HPDE6-E6E7 (cell line): ENCODE results near the gene MRPL44.
A peak's percentile ranks its signal among the peaks of the same experiment; 100 is the strongest.
"Not testable (repeated sequence)": the region's sequence is repeated elsewhere in the genome, so short reads cannot be mapped to it uniquely, and the experiment has no call there.

ENCODE experiments used
- DNase-seq: peaks from one replicate; pipeline ENCODE4 v3.0.0; 2011; ENCODE audit warnings: missing footprints; ENCODE audit errors: extremely low spot score

The MRPL44 gene

DNA sequence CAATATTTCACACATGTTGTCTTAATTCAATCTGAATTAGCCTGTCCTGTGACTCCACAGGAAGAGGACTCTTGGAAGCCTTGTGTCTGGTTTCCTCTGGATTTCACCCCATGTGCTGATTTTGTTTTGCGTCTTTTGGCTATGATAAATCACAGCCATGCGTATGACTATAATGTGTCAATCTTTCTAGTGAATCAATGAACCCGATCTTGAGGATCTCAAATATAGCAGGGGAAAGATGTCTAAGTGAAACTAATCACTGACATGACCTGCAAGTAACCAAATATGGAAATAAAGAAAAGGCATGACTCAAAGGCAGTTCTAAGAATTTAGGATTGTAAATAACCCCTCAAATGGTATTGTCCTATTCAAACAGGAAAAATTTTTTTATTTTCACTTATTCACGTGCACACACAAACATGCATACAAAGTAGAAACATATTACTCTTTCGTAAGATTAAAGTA lies 20.4 kb upstream of the MRPL44 start:
- no peak for DNase-seq

DNA sequence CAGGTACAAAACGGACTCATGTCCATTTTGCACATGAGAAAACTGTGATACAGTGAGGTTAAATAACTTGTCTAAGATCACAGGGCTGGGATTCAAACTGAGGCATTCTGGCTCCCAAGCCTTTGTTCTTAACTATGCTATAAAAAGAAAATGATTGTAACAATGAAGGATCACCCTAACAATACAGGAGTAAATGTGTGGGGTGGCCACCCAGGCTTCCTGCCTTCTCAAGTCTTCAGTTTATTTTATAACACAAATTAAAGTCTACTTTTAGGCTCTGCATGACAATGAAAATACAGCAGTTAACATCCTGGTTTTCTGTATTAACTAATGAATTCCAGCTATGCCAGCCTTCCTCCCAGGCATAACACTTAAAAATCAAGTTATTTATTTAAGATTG lies 19.7 kb upstream of the MRPL44 start:
- no peak for DNase-seq

DNA sequence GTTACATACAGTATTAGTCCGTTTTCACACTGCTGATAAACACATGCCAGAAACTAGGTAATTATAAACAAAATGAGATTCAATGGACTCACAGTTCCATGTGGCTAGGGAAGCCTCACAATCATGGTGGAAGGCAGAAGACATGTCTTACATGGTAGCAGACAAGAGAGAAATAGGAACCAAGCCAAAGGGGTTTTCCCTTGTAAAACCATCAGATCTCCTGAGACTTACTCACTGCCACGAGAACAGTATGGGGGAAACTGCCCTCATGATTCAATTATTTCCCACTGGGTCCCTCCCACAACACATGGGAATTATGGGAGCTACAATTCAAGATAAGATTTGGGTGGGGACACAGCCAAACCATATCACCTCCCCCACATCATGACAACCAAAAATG lies 17.8 kb upstream of the MRPL44 start:
- not testable (repeated sequence) for DNase-seq

DNA sequence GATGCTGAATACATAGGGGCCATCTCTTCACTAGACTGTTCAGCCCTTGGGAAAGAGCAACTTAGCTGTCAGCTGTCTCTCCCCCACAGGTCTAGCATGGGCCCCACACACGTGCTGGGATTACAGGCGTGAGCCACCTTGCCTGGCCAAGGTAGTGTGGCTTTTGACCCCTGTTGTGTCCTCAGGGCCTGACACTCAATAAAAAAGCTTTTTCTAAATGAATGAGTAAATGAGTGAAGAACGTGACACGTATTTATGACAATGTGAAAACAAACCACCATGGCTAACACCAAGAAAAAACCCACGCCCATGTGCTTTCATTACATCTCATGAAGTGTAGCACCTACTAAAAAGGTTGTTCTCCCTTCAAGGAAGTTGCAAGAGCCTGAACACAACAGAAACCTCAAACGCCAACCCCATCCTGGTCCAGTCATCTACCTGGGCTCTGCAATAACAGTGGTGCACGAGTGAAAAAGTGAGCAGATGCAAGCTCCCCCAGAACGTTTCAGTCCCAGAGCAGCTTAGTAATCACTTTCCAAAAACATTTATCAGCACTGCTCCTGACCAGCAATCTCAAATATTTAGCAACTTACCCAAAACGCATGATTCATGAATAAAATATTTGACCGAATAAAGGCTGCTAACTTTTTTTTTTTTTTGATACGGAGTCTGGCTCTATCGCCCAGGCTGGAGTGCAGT lies 15.5 kb upstream of the MRPL44 start:
- peak; percentile 14 for DNase-seq

DNA sequence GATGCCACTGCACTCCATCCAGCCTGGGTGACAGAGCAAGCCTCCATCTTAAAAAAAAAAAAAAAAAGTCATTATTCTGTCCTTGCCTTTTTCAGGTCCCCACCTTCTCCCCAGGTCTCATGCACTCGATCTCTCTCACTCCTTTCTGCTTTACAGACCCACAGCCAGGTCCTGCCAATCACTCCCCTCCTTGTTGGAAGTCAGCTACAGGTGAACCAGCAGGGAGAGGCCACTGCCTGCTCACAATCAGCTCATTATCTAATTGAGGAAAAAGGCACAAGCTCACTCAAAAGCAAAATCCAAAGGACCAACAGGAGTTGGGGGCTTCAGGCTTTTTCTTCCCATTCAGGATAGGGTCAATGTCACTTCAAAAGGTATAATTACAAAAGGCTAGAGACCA lies 14.1 kb upstream of the MRPL44 start:
- DNase-seq, result no peak

DNA sequence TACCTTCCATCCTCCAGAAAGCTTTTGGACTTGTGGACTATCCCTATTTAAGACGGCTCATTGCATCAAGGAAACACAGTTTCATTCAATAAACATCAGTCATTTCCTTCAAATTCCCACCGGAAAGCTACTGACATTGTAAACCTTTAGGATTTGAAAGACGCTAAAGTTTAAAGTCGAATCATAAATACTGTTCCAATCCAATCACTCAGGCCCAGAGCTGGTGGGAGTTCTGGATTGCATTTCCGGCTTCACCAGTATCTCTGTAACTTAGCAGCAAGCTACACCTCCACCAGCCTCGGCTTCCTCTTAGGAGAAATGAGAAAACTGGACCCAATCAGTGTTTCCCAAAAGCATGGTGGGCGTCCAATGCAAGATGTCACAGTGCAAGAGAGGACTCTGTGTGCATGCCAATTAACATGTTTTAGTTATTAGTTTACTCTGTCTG lies 13.7 kb upstream of the MRPL44 start:
- DNase-seq, result no peak

DNA sequence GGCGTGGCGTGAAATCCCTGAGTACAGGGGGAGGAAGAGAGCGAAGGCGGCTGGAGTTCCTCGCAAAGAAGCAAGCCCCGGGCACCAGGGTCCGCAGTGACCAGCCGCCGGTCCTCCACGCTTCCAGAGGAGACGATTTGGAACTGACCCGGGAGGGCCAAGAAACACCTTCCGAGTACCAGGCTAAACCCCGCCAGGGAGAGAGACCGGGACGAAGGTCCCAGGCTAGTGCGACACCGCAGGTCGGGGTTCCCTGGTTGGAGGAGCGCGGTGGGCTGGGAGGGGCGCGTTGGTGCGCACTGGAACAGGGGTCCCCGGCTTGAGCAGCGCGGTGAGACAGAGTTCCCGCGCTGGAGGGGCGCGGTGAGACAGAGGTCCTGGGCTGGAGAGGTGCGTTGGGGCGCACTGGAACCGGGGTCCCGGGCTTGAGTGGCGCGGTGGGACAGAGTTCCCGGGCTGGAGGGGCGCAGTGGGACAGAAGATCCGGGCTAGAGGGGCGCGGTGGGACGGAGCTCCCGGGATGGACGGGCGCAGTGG lies 13.0 kb upstream of the MRPL44 start:
- peak; percentile 22 for DNase-seq

DNA sequence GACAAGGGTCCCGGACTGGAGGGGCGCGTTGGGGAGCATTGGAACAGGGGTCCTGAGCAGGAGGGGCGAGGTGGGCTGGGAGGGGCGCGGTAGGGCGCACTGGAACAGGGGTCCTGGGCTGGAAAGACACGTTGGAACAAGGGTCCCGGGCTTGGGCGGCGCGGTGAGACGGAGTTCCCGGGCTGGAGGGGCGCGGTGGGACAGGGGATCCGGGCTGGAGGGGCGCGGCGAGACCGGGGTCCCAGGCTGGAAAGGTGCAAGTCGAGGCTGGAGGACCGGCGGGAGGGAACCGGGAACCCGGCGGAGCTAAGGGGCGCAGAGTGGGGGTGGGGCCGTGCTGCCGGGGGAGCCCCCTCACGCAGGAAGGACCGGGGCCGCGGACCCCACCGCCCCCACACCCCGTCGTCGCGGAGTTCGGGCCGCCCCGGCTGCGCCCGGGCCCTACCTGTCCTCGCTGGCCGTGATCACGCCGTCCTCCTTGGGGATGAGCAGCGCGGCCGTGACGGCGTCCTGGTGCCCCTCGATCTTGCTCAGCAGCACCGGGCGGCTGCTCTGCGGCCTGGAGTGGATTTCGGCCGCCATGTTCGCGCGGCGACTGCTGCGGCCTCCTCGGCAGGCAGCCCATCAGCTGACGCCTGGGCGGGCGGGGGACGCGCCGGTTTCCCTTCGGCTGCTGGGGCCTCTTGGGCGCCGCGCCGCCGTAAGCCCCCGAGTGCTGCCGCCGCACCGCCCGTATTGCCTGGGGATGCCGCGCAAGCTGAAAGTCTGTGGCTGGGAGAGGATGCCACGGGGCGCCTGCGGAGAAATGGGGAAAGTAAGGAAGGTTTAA lies 12.3 kb upstream of the MRPL44 start, which contains the start of gene WDFY1:
Gene WDFY1, minus strand, starts transcription at position 633 of the 829 bp plus-strand sequence. Its CDS starts 51 bp downstream, at position 582.
- DNase-seq, result peak; percentile 93

DNA sequence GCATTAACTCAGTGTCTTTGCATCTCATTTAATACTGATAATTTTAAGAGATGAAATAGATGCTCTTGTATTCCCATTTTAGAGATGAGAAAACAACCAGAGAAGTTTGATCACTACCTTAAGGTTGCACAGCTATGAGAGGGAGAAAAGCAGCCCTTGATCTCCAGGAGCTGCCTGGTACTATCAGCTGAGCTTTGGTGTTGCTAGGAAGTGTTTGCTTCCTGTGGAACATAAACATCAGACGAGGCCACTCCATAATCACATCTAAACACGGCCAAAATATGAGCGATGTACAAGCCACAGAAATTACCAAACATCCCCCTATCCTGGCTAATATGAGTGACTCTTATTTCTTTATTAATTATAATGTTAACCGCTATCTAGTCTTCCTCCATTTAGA lies 11.5 kb upstream of the MRPL44 start:
- no peak for DNase-seq

DNA sequence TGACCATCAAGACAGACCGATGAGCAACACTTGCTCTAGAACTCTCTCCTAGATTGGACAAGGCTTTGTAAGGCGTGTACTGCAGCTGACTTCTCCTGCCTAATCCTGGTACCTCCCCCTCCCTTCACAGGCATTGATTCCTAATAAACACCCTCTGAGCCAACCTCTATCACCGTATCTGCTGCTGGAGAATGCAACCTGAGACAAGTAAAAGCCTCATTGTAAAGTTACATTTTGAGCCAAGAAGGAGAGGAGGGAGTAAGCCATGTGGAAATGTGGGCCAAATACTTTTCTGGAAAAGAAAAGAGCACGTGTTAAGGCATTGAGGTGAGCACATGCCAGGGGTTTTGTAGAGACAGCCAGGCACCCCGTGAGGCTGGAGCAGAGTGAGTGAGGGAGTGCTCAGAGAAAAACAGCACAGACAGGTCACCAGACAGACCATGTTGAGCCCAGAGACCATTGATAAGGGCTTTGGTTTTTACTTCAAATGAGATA lies 9.5 kb upstream of the MRPL44 start:
- no peak for DNase-seq

DNA sequence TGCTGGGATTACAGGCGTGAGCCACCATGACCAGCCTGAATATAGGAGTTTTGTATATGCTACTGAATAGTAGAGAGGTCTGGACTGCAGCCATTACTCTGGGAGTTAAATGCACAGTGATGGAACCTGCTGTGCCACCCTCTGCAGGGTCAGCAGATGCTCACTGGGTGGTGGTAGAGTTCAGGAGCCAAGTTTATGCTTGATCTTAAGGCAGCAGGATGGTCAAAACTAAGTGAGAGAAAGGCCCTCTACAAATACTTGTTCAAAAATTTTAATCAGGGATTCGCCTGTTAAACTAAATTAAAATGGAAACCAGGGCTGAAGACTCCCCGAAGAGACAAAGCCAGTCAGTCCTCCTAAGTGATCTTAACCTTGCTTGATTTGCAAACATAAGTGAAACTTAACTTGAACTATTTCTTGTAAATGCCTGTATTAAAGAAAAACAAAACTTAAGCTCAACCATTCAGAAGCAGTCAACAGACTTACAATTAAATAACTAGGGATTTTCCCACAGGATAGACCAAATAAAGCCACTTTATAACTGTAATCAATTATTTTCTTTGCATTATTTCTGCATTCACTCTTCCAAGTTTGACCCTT lies 7.9 kb upstream of the MRPL44 start:
- no peak for DNase-seq

DNA sequence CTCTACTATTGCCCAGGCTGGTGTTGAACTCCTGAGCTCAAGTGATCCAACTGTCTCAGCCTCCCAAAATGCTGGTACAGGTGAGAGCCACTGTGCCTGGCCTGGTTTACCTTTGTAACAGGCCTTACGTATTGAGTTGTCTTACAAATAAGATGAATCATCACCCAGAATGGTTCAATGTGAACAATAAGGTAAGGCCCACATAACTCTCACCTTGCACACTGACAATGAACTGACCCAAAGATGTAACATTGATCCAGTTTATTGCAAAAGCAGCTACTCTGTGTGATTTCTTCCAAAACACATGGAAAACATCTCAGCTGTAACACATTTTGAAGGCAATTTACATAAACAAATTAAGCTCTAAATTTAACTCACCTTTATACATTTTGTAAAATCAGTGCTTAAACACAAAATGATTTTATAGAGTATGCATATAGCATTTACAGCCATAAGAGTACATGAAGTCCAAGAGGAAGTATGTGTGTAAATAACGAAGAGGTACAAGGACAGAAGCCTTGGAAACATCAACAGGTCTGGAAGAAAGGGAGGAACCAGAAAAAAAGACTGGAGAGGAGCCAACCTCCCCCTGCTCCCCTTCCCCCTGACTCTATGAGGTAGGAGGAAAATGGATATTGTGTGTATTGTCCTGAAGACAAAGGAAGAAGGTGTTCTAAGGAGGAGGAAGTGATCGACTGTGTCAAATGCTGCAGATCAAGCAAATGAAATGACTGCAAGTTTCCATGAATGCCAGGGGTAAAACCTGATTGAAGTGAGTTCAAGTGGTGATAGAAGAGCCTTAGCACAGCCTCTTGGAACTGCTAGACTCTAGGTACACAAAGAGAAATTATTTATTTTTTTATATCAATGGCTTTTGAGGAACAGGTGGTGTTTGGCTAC lies 6.6 kb upstream of the MRPL44 start:
- no peak for DNase-seq

DNA sequence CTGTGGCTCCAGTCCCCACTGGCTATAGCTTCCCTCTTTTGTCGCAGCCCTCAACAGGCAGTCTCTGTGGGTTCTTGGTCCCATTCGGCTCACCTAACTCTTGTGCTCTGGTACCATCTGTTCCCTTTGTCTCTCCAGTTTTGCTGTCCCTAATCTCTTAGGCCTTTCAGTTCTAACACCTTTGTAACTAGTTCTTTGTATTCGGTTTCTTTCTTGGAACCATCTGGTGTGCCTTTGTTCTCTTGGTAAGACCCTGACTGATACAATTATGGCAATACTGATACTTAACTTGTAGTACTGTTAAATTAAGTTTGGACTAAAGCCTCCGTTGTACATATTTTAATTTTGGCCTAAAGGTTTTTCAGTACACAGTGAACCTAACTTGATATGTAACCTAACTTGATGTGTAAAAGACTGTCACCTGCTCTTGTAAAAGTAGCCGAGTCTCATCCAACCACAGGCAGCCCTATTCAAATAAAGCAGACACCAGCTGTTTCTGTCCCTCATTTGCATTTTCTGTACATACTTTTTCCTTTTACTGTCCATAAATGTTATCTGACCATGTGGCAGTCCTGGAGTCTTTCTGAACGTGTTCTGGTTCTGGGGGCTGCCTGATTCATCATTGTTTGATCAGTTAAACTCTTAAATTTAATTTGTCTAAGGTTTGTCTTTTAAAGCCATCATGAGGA lies 4.8 kb upstream of the MRPL44 start:
- DNase-seq, result no peak

DNA sequence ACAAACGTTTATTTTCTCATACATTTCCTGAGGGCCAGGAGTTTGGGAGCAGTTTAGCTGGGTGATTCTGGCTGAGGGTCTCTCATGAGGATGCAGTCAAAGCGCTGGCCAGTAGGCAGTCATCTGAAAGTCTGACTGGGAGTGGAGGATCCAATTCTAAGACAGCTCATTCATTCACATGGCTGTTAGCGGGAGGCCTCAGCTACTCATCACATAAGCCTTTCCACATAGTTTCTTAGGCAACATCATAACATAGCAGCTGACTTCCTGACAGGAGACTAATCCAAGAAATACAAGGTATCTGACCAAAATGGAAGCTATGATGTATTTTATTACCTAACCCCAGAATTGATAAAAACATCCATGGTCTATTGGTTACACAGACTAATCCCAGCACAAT lies 2.9 kb upstream of the MRPL44 start:
- DNase-seq, result no peak

DNA sequence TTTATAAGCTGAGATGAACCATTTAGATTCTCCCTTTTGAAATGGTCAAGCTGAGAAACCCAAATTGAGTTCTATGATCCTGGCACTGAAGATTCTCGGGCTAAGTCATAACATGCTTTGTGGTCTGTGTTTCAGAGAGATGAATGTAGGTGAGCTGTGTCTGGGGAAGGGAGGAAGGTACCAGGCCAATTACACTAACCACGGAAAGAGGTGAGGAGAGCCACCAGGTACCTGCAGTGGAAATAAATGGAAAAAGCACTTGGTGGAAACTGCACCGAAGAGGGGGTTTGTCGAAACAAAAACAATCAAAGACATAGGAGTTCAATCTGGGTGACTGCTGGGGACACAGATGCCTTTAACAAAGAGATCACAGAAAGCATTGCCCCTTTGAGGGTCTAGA lies 963 bp upstream of the MRPL44 start:
- no peak for DNase-seq

DNA sequence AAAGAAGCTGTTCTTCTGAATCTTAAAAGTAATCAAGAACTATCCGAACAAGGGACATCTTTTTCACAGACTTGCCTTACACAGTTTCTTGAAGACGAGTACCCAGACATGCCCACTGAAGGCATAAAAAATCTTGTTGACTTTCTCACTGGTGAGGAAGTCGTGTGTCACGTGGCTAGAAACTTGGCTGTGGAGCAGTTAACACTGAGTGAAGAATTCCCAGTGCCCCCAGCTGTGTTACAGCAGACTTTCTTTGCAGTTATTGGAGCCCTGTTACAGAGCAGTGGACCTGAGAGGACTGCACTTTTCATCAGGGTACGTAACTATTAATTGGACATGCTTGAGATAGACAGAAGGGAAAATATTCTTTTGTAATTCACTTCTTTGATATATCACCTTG lies 2.4 kb downstream of the MRPL44 start:
- no peak for DNase-seq

DNA sequence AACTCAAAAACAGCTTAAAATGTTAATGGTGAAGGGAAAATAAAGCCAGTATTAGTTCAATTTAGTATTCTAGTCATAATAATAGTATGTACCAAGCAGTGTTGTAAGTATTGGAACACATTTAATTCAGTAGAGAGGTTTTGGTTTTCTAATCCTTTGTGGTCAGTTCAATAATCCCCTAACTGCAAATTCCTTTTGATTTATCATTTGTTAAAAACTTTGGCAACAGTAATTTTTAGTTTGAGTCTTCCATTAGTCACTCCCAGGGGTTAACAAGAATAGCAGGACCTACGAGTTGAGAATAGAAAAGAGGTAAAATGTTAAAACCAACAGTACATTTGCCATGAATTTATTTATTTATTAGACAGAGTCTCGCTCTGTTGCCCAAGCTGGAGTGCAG lies 10.7 kb downstream of the MRPL44 start:
- no peak for DNase-seq

DNA sequence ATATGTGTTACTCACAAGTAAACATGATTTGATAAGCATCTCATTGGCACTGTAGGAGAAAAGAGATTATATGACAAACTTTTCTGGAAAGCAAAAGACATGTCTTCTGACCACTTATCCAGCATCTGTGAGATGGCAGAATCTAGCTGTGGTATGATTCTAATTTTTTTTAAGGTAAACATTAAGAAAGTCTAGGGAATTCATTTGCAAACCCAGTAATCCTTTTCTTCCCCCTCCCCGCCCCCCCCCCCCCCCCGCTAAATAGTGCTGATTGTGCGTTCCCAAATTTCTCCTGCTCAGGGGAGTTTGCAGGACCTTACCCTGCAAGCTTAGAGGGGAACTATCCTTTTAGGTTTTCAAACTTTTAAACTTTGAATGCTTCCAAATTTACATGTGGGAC lies 12.1 kb downstream of the MRPL44 start:
- no peak for DNase-seq

DNA sequence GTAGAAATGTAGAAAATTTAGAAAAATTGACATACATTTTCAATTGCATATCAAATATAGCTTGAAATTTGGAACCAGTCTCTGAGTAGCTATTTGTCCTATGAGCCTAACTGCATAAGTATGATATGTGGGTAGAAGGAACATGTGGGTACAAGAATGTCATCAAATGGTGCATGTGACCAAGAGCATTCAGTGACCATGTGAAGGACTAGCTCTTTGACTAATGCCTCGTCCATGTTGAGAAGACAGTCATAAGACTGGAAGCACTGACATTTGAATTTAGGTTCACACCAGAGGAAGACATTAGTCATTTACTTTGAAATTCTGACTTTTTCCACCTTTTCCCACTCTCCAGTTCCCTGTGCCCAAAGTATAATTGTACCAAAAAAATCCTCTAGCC lies 12.6 kb downstream of the MRPL44 start:
- DNase-seq, result no peak

DNA sequence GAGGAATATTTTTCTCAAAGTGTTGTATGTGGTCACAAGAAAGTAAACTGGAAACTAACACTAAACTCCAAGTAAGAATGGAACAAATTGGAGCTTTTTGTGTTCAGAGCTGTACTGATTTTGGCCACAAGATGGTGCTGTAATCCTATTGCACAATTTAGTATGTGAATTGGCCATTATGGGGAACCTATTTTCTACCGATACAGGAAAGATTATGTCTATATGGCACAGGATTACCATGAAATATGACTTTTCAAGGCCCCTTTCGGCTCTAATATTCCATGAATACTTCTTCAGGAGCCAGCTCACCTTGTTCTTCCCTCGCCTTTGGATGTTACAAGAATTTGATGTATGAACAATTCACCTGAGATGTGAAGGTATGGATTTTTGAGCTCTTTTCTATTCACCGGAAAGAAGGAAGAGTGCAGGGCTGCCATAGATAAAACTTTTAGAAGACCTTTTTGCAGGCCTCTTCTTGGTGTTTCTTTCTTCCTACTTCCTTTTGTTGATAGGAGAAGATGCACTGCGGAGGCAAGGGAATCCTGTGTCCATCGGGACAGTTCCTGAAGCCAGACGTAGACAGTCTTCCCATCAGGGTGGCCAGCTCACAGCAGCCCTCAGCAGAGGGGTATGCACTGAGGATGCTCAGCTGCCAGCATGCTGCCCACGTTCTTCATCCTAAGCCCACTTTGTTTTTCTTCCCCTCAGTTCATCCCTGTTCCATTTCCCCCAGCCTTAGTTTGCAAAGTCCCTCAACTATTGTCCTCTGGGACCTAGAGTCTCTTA lies 13.3 kb downstream of the MRPL44 start:
- no peak for DNase-seq
